T1000 (cell line): ENCODE data around the gene WFDC9.
"Not testable (repeated sequence)": the region's sequence is repeated elsewhere in the genome, so short reads cannot be mapped to it uniquely, and the experiment has no call there.

Experiments used
- DNase-seq: peaks from one replicate; lab custom pipeline; 2025; ENCODE audit warnings: mixed read lengths; lab: John Stamatoyannopoulos, UW

Gene WFDC9

DNA sequence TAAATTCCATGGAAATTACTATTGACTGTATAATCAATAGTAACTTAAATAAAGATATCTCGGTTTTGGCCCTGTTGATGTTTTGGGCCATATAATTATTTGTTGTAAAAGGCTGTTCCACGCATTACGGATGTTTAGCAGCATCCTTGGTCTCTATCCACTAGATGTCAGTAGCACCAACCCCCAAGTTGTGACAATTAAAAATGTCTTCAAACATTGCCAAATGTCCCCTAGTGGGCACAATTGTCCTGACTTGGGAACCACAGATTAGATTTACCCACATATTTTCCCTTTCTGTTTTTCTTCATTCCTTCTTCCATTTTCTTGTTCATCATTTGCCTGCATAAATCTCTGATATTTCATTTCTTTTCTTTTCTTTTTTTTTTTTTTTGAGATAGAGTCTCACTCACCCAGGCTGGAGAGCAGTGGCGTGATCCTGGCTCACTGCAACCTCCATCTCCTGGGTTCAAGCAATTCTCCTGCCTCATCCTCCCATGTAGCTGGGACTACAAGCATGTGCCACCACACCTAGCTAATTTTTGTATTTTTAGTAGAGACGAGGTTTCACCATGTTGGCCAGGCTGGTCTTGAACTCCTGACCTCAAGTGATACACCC, 38.4 kb downstream of the WFDC9 start:
- no peak for DNase-seq

DNA sequence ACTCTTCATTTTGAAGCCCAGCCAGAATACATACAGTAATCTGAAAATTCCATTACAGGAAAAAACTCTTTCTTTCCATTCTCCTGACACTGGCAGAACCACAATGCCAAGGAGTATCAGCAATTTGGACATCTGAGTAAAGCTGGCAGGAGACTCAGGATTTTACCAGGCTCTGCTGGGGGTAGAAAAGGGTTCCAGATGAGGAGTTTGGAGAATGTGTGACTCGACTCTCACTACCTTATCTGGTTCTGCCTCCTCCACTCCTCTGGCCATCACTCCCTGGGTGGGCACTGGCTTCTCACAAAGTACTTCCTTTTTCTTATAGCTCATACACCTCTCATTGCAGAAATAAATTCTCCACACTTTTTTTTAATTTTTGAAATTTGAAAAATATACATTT, 41.4 kb downstream of the WFDC9 start:
- no peak for DNase-seq

DNA sequence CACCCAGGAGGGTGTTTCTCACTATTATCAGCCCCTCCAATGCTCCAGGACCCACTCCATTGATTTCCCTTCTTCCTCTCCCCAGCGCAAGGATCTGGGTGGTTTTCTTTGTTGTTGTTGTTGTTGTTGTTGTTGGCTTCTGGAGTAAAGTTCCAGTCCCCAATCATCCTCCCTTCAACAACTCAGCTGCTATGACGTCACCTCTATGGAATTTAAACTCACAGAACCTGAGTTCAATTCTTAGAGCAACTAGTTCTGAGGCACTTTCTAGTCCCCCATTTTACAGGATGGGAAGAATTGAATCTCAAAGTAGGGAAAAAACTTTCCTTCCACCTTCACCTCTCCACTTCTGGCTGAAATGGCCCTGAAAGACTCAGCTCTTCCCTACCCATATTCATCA, 42.3 kb downstream of the WFDC9 start:
- no peak for DNase-seq

DNA sequence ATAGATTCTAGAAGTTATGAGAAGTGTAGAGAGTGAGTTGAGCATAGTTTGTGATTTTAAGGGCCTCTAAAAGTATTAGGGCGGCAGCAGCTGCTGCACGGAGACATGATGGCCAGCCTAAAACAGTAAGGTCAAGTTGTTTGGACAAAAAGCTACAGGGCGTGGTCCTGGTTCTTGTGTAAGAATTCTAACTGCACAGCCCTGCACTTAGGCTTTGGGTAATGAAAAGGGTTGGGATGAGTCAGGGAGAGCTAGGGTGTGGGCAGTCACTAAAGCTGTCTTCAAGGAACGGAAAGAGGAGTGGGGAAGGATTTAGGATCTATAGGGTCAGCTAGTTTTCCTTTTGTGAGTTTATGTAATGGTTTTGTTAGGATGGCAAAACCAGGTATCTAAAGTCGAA, 45.1 kb downstream of the WFDC9 start:
- not testable (repeated sequence) for DNase-seq

DNA sequence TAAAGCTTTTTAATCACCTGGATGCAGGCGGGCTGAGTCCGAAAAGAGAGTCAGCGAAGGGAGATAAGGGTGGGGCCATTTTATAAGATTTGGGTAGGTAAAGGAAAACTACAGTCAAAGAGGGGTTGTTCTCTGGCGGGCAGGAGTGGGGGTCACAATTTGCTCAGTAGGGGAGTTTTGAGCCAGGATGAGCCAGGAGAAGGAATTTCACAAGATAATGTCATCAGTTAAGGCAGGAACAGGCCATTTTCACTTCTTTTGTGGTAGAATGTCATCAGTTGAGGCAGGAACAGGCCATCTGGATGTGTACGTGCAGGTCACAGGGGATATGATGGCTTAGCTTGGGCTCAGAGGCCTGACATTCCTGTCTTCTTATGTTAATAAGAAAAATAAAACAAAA, 46.8 kb downstream of the WFDC9 start:
- not testable (repeated sequence) for DNase-seq

DNA sequence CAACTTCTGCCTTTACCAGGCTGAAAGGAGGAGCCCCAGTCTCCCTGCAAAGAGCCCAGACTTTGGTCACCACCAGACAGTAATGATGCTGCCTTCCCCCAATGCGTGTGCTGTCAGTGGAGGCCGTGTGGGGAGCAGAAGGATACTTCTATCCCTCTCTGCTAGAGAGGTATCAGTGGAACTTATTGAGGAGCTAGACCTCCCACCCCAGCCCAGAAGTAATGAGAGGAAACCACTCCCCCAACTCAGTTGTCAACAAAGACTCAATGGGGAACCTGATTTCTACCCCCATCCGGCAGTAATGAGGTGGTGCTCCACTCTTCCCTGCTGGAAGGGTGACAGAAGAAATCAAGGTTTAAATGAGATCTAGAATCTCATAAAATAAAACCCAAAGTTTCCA, 47.6 kb downstream of the WFDC9 start:
- DNase-seq, result no peak

DNA sequence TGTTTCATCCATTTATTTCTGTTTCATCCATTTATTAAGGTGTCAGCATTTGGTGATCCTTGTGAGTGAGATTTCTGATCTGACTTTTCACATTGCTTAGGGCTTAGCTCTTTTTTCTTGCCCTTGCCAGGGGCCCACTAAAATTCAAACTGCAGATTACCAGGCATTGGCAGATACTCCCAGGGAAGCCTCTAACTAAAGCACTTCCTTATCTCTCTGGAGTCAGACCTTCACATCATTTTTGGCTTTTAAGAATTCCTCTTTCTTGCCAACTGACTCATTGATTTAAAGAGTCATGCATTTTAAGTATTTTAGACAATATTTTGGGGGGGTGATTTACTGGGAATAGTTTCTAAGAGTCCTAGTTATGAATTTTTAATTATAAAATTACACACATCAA, 49.4 kb downstream of the WFDC9 start:
- no peak for DNase-seq

DNA sequence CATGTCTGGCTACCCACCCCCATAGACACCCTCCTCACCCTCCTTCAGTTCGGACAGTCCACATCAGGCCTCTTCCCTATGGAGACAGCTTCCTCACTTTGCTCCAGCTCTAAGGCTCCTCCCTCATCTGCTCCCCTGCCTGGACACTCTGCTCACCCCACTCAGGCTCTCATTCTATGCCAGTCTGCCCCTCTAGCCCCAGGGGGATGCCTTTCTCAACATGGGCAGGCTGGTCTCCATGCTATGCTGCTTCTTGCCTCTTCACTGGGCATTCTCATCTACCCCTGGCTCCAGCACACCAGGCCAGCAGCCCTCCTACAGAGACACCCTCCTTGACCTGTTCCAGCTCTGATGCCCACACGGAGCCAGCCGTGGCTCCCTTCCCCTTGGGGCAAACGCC, 51.9 kb downstream of the WFDC9 start, which contains the start of gene WFDC8:
Gene WFDC8 (minus strand): TSS at position 101 of the 400 bp plus-strand sequence. CDS start 37 bp downstream, at position 64.
- no peak for DNase-seq

DNA sequence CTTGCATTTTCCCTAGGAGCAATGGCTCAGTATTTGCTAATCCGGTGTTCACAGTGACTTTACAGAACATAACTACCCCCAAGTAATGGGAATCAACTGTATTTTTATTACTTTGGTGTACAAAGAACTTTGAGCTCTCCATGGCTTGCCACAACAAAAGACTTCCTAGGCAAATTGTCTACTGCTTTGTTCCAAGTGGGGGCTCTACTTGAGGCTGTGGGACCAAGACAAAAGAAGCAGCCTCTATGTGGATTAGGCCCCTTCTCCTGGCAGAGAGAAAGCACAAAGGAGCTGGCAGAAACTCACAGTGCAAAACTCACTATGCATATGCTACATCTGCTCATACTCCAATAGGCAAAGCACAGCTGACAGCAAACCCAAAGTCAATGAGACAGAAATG, 52.9 kb downstream of the WFDC9 start:
- no peak for DNase-seq

DNA sequence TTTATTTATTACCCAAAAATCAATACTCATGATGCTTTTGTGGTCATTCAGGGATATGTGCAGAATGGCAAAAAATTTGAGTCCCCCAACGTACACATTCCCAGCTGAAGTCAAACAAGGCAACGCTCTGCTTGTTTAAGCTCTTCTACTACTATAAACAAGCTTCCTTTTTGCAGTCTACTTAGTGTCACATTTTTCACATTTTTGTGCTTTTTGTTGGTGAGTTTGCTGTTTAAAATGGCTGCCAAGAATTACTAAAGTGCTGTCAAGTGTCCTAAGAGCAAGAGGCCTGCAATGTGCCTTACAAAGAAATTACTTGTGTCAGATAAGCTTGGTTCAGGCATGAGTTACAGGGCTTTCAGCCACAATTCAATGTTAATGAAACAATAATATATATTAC, 54.1 kb downstream of the WFDC9 start:
- DNase-seq, result no peak

DNA sequence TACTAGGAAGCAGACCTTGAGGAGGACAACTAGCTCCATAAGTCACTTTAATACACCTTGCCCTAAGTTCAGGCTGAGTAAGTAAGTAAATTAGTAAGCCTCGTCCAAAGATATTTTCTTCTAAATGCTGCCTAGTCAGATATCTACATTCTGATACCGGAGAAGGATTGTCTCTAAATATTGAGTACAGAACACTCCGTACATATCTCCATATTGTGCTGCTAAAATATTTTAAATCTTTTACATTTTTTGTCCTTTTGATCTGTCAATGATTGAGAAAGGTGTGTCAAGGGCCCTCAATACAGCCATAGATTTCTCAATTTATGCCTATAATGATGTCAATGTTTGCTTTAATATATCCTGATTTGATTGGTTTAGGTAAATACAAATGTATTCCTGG, 55.2 kb downstream of the WFDC9 start:
- no peak for DNase-seq

DNA sequence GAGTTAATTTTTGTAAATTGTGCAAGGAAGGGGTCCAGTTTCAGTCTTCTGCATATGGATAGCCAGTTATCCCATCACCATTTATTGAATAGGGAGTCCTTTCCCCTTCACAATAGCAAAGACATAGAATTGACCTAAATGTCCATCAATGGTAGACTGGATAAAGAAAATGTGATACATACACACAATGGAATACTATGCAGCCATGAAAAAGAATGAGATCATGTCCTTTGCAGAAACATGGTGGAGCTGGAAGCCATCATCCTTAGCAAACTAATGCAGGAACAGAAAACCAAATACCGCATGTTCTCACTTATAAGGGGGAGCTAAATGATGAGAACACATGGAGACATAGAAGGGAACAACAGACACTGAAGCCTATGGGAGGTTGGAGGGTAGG, 61.4 kb downstream of the WFDC9 start:
- DNase-seq, result not testable (repeated sequence)

DNA sequence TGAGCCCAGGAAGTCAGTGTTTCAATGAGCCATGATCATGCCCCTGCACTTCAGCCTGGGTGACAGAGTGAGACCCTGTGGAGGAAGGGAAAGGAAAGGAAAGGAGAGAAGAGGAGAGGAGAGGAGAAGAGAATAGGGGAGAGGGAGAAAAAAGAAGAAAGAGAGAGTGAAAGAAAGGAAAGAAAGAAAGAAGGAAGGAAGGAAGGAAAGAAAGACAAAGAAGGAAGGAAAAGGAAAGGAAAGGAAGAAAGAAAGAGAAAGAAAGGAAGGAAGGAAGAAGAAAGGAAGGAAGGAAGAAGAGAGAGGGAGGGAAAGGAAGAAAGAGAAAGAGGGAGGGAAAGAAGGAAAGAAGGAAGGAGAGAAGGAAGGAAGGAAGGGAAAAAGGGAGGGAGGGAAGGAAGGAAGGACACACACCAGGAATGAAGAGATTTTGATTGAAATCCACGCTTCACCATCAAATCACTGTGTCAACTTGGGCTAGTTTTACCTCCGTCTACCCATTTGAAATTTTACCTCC, 66.3 kb downstream of the WFDC9 start:
- DNase-seq, result no peak
